ENCODE results near the gene ASCL2.

- TF ChIP-seq POLR2AphosphoS5 (IDR thresholded peaks at IDR 0.05): no peak
- TF ChIP-seq CTCF (IDR thresholded peaks at IDR 0.05): no peak
- TF ChIP-seq POLR2A (IDR thresholded peaks at IDR 0.05): no peak
- no peak for TF ChIP-seq EP300 (IDR thresholded peaks at IDR 0.05)
Measured at GRCh38 chr11:2289350-2289749, 19.0 kb upstream of the ASCL2 start.
